CD4-positive, CD25-positive, alpha-beta regulatory T cell (primary cell): ENCODE measurements around the gene CRHBP. TPM values are rescaled to one million over a fixed set of nuclear protein-coding genes. Genes with fewer than 3 reads are reported as not detected.
"Not testable (repeated sequence)": the region's sequence is repeated elsewhere in the genome, so short reads cannot be mapped to it uniquely, and the experiment has no call there.

Source experiments
- ATAC-seq, 2 donors: fragments of 150-1000 bp; cut with Tn5 transposase; one replicate each; pipeline ENCODE4 v1.10.0; 2021; ENCODE audit warnings: low read depth in 2 of 2, moderate number of reproducible peaks in 2 of 2, moderate library complexity in 1 of 2
- DNase-seq, 3 donors: peaks; one replicate each; pipeline versions ENCODE4 v3.0.0 to v3.0.0-alpha.2; 2012 to 2022; ENCODE audit warnings: mixed read lengths in 1 of 3
- H3K27ac ChIP-seq: one replicate; pipeline ENCODE4 v1.7.0; 2013; ENCODE audit warnings: mild to moderate bottlenecking, low read length; ENCODE audit not compliant: insufficient read depth, poor library complexity, severe bottlenecking
- H3K27me3 ChIP-seq: one replicate; pipeline ENCODE4 v1.7.0; 2013; ENCODE audit warnings: low read length; ENCODE audit not compliant: control insufficient read depth, insufficient read depth
- H3K36me3 ChIP-seq: one replicate; pipeline ENCODE4 v1.7.0; 2013; ENCODE audit warnings: mild to moderate bottlenecking, low read length, moderate library complexity; ENCODE audit not compliant: control insufficient read depth, insufficient read depth
- H3K4me1 ChIP-seq: 2 replicates; pipeline ENCODE4 v1.7.0; 2013; ENCODE audit warnings: mild to moderate bottlenecking, low read length; ENCODE audit not compliant: insufficient read depth, control insufficient read depth, poor library complexity, severe bottlenecking
- H3K4me3 ChIP-seq: one replicate; pipeline ENCODE4 v1.7.0; 2013; ENCODE audit warnings: low read depth, mild to moderate bottlenecking, low read length, moderate library complexity
- H3K9me3 ChIP-seq, 2 experiments: 1 replicate in 1 of 2; 2 replicates in 1 of 2; pipeline ENCODE4 v1.7.0; 2013; ENCODE audit warnings: low read length in 2 of 2, mild to moderate bottlenecking in 1 of 2, moderate library complexity in 1 of 2; ENCODE audit not compliant: control insufficient read depth in 2 of 2
- H3K27ac Mint-ChIP-seq, 3 donors: one replicate each; pipeline ENCODE4 v1.8.0; 2020 to 2022; ENCODE audit warnings: mild to moderate bottlenecking in 3 of 3, mixed read lengths in 3 of 3, moderate library complexity in 2 of 3
- H3K27me3 Mint-ChIP-seq: one replicate; pipeline ENCODE4 v1.8.0; 2022; ENCODE audit warnings: mild to moderate bottlenecking, mixed read lengths
- H3K36me3 Mint-ChIP-seq: one replicate; pipeline ENCODE4 v1.8.0; 2020; ENCODE audit warnings: mixed read lengths
- H3K4me1 Mint-ChIP-seq, 4 donors: one replicate each; pipeline ENCODE4 v1.8.0; 2020 to 2022; ENCODE audit warnings: mixed read lengths in 4 of 4, mild to moderate bottlenecking in 1 of 4
- H3K4me3 Mint-ChIP-seq, 4 donors: one replicate each; pipeline ENCODE4 v1.8.0; 2020 to 2022; ENCODE audit warnings: mild to moderate bottlenecking in 4 of 4, mixed read lengths in 4 of 4, moderate library complexity in 3 of 4
- H3K9me3 Mint-ChIP-seq, 7 donors: one replicate each; pipeline ENCODE4 v1.8.0; 2020 to 2022; ENCODE audit warnings: mixed read lengths in 7 of 7, mild to moderate bottlenecking in 3 of 7, moderate library complexity in 2 of 7
- polyA plus RNA-seq, 4 donors: library from polyadenylated mRNA; unstranded; fragments of 300-500 nt; fragmentation: Illumina TruSeq; gene quantifications; one replicate each; pipeline ENCODE4 v1.2.3, GENCODE V29; 2021
- total RNA-seq: library from RNA; stranded (reverse); gene quantifications from one replicate; pipeline ENCODE4 v1.2.3, GENCODE V29; 2022

The CRHBP gene
- total and polyA plus RNA-seq, 5 donors from 2014 or later, result 2.5 TPM; not detected in 4

GRCh38 chr5:76945238-76945637 is 7.6 kb upstream of the CRHBP start:
- not testable (repeated sequence) for H3K36me3 Mint-ChIP-seq, H3K27me3 ChIP-seq, H3K9me3 ChIP-seq, DNase-seq, H3K4me1 ChIP-seq, H3K27ac ChIP-seq, H3K4me1 Mint-ChIP-seq, H3K9me3 Mint-ChIP-seq, ATAC-seq, H3K4me3 ChIP-seq, H3K4me3 Mint-ChIP-seq, H3K27ac Mint-ChIP-seq, H3K36me3 ChIP-seq
- H3K27me3 Mint-ChIP-seq, result peaks cover 30% of the 10 kb centered on the region

DNA sequence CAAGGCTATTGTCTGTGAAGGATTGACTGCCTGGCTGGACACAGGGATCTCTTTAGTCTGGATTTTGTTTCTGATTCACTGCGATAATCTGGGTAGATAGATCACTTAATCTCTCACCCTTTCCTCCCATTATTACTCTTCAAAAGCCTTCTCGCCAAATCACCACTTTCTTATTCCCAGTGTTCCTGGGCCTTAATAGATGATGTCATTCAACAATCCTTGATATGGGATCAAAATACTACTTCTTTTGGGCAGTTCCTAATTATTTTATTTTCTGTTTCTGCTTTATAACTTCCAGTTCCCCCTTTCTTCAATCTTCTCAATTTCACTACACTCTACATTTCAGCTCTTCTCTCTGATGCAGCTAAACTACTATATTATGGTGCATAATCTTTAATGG is 6.8 kb upstream of the CRHBP start:
- Mint-ChIP-seq H3K27ac (peak overlapping the region in 1 of 3 donors; percentile 65), H3K36me3 (no peaks in the 10 kb centered on the region), H3K4me3 (no peak overlapping the region), H3K9me3 (peaks cover 0 to 2% (median 0%) of the 10 kb centered on the region in 7 donors), H3K4me1 (no peaks in the 10 kb centered on the region), H3K27me3 (peaks cover 36% of the 10 kb centered on the region)
- Histone ChIP-seq H3K27me3 (peaks cover 2% of the 10 kb centered on the region), H3K27ac (no peak overlapping the region), H3K9me3 (no peaks in the 10 kb centered on the region), H3K4me1 (no peaks in the 10 kb centered on the region), H3K36me3 (no peaks in the 10 kb centered on the region), H3K4me3 (no peak overlapping the region)
- DNase-seq, result no peak
- ATAC-seq, result no peak

GRCh38 chr5:76947082-76947503 is 5.8 kb upstream of the CRHBP start:
- Mint-ChIP-seq H3K4me1 (no peaks in the 10 kb centered on the region), H3K27ac (no peak overlapping the region), H3K27me3 (peaks cover 44% of the 10 kb centered on the region), H3K9me3 (no peaks in the 10 kb centered on the region), H3K36me3 (no peaks in the 10 kb centered on the region), H3K4me3 (no peak overlapping the region)
- H3K9me3 ChIP-seq, result no peaks in the 10 kb centered on the region
- DNase-seq (no peak), ATAC-seq (no peak)
- H3K36me3 ChIP-seq, result no peaks in the 10 kb centered on the region
- no peak overlapping the region for H3K4me3 ChIP-seq
- H3K4me1 ChIP-seq, result no peaks in the 10 kb centered on the region
- H3K27ac ChIP-seq, result no peak overlapping the region
- H3K27me3 ChIP-seq, result peaks cover 4% of the 10 kb centered on the region

GRCh38 chr5:76953551-76954382 is 922 bp downstream of the CRHBP start:
- no peak overlapping the region for H3K4me3 Mint-ChIP-seq
- peaks cover 0 to 10% (median 2%) of the 10 kb centered on the region in 4 donors for H3K4me1 Mint-ChIP-seq
- Histone ChIP-seq H3K9me3 (no peaks in the 10 kb centered on the region), H3K27ac (no peak overlapping the region), H3K4me1 (peaks cover 9% of the 10 kb centered on the region), H3K27me3 (peaks cover 27% of the 10 kb centered on the region), H3K36me3 (no peaks in the 10 kb centered on the region), H3K4me3 (no peak overlapping the region)
- DNase-seq (peak in 1 of 3 donors; percentile 4), ATAC-seq (no peak)
- H3K27ac Mint-ChIP-seq, result no peak overlapping the region
- H3K9me3 Mint-ChIP-seq, result peaks cover 0 to 1% (median 0%) of the 10 kb centered on the region in 7 donors
- H3K27me3 Mint-ChIP-seq, result peaks cover 68% of the 10 kb centered on the region
- no peaks in the 10 kb centered on the region for H3K36me3 Mint-ChIP-seq

DNA sequence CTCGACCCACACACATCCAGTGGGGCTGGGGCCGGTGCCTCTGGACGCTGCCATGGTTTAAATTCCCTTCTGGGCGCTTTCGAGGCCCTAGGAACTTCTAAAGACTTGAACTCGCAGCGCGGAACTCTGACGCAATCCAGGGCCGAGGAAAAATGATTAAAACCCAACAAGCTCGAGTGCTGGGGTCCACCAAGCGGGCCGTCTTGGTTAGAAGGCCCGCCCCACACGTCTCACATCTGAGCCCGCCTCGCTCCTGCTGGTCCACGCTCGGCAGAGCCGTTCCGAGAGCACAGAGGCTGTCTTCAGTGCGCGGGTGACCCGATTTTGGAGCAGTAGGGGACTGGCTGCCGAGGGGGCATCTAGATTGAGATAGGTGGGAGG is 1.5 kb downstream of the CRHBP start:
- Histone ChIP-seq H3K9me3 (no peaks in the 10 kb centered on the region), H3K36me3 (no peaks in the 10 kb centered on the region), H3K27ac (no peak overlapping the region), H3K27me3 (peaks cover 27% of the 10 kb centered on the region), H3K4me3 (no peak overlapping the region), H3K4me1 (peaks cover 9% of the 10 kb centered on the region)
- no peak overlapping the region for H3K4me3 Mint-ChIP-seq
- H3K9me3 Mint-ChIP-seq, result peaks cover 0 to 1% (median 0%) of the 10 kb centered on the region in 7 donors
- peaks cover 0 to 10% (median 2%) of the 10 kb centered on the region in 4 donors for H3K4me1 Mint-ChIP-seq
- no peaks in the 10 kb centered on the region for H3K36me3 Mint-ChIP-seq
- DNase-seq (no peak), ATAC-seq (no peak)
- H3K27ac Mint-ChIP-seq, result no peak overlapping the region
- H3K27me3 Mint-ChIP-seq, result peaks cover 73% of the 10 kb centered on the region

GRCh38 chr5:76956033-76956432 is 3.2 kb downstream of the CRHBP start:
- Histone ChIP-seq H3K9me3 (no peaks in the 10 kb centered on the region), H3K27me3 (peaks cover 24% of the 10 kb centered on the region), H3K4me3 (no peak overlapping the region), H3K4me1 (peaks cover 9% of the 10 kb centered on the region), H3K27ac (no peak overlapping the region), H3K36me3 (no peaks in the 10 kb centered on the region)
- H3K27ac Mint-ChIP-seq, result no peak overlapping the region
- no peaks in the 10 kb centered on the region for H3K36me3 Mint-ChIP-seq
- peaks cover 0 to 18% (median 7%) of the 10 kb centered on the region in 4 donors for H3K4me1 Mint-ChIP-seq
- no peak for ATAC-seq
- peaks cover 0 to 1% (median 0%) of the 10 kb centered on the region in 7 donors for H3K9me3 Mint-ChIP-seq
- no peak overlapping the region for H3K4me3 Mint-ChIP-seq
- H3K27me3 Mint-ChIP-seq, result peaks cover 70% of the 10 kb centered on the region
- DNase-seq, result no peak

DNA sequence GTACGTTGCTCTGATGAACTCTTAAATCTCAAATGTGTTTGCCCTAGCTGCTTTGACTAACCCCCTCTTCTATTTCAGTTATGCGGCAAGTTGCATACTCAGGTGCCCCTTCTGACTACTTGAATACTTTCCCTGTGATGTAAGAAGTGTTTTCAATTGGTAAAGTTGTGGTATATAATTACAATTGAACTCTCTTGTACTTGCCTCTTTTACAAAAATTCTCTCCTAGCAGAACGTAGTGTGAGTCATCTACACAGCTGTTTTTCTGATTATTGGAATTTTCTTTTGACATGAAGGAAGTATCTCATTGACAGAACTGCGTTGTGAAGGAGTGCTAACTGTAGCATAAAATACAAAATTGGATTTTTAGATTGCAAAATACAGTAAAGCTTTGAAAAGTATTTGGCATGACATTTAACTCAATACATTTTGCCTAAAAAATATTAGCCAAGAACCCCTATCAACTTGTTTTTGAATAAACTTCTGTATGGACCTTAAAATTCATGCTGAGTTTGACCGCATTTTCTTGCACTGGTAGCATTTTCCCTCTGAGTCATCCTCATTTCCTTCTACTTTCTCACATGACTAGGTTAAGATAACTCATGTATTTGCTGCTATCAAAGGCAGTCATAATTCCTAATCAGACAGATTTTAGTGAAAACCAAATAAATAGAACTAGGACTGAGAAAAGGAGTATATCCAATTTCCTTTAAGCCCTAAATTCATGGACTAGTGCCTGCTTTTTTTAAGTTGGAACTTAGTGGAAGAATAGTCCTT is 6.3 kb downstream of the CRHBP start:
- peaks cover 0 to 12% (median 5%) of the 10 kb centered on the region in 4 donors for H3K4me1 Mint-ChIP-seq
- peaks cover 0 to 3% (median 0%) of the 10 kb centered on the region in 7 donors for H3K9me3 Mint-ChIP-seq
- Histone ChIP-seq H3K36me3 (no peaks in the 10 kb centered on the region), H3K4me3 (no peak overlapping the region), H3K4me1 (peaks cover under 1% of the 10 kb centered on the region), H3K9me3 (no peaks in the 10 kb centered on the region), H3K27ac (no peak overlapping the region), H3K27me3 (peaks cover 13% of the 10 kb centered on the region)
- ATAC-seq (no peak), DNase-seq (peak in 1 of 3 donors; percentile 22)
- no peak overlapping the region for H3K4me3 Mint-ChIP-seq
- H3K27ac Mint-ChIP-seq, result no peak overlapping the region
- no peaks in the 10 kb centered on the region for H3K36me3 Mint-ChIP-seq
- H3K27me3 Mint-ChIP-seq, result peaks cover 50% of the 10 kb centered on the region
